ENCODE measurements around the gene SLC50A1. TPM values are rescaled to one million over a fixed set of nuclear protein-coding genes. Genes with fewer than 3 reads are reported as not detected.

The SLC50A1 gene
- total RNA-seq, 2 experiments from 2014 or later, result 50.4 to 52.6 TPM

GRCh38 chr1:155130272-155131006 lies 5.2 kb upstream of the SLC50A1 start:
- POLR2A ChIA-PET, result interaction anchor here (1.1 kb wide), 2 partner anchors 39 to 42 kb away, joined by 3 to 4 read pairs; partner anchors contain the start of gene KRTCAP2
- H3K27ac Mint-ChIP-seq, result no peak overlapping the region
- no peaks in the 10 kb centered on the region for H3K9me3 Mint-ChIP-seq
- CTCF ChIA-PET, result interaction anchor here (0.9 to 1.6 kb wide), 4 partner anchors 37 to 45 kb away, joined by 3 to 7 read pairs (median 3); partner anchors contain the start of gene KRTCAP2
- no peak for DNase-seq
- H3K4me1 Mint-ChIP-seq, result peaks cover 40% of the 10 kb centered on the region
- H3K27me3 Mint-ChIP-seq, result peaks cover 42% of the 10 kb centered on the region
- peaks cover 7% of the 10 kb centered on the region for H3K36me3 Mint-ChIP-seq (ENCODE audit: low read depth)
- H3K4me3 Mint-ChIP-seq, result no peak overlapping the region

- Mint-ChIP-seq H3K4me1 (peaks cover 41% of the 10 kb centered on the region), H3K4me3 (no peak overlapping the region), H3K27ac (no peak overlapping the region), H3K27me3 (peaks cover 38% of the 10 kb centered on the region), H3K36me3 (ENCODE audit: low read depth) (peaks cover 11% of the 10 kb centered on the region), H3K9me3 (no peaks in the 10 kb centered on the region)
- DNase-seq, result no peak
- CTCF ChIA-PET, result interaction anchor here (1.4 to 1.6 kb wide), 2 partner anchors 42 to 46 kb away, joined by 3 to 7 read pairs; partner anchors contain the start of gene KRTCAP2
- POLR2A ChIA-PET, result no interaction called here
These were observed 4.4 kb upstream of the SLC50A1 start for GRCh38 chr1:155131285-155131684.

DNA sequence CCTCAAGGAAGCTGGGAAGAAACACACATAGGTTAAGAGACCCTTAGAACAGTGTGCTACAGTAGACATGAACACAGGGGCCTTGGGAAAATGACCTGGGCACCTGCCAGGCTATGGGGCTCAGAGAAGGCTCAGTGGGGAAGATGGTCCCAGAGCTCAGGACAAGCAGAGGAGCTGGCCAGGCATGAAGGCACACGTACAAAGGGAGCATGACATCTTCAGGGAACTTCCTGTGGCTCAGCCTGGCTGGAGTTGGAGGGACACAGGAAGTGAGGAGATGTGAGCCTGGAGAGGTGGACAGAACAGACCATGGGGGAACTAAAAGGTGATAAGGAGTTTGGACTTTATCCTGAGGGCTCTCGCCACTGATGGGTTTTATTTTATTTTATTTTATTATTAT lies 3.8 kb upstream of the SLC50A1 start:
- Mint-ChIP-seq H3K36me3 (ENCODE audit: low read depth) (peaks cover 13% of the 10 kb centered on the region), H3K4me3 (no peak overlapping the region), H3K27me3 (peaks cover 32% of the 10 kb centered on the region), H3K9me3 (no peaks in the 10 kb centered on the region), H3K4me1 (peaks cover 41% of the 10 kb centered on the region), H3K27ac (no peak overlapping the region)
- CTCF ChIA-PET, result interaction anchor here (1.6 kb wide), 1 partner anchor 41 kb away, joined by 3 read pairs; the partner anchor contains the start of gene KRTCAP2
- DNase-seq, result no peak
- POLR2A ChIA-PET, result no interaction called here

DNA sequence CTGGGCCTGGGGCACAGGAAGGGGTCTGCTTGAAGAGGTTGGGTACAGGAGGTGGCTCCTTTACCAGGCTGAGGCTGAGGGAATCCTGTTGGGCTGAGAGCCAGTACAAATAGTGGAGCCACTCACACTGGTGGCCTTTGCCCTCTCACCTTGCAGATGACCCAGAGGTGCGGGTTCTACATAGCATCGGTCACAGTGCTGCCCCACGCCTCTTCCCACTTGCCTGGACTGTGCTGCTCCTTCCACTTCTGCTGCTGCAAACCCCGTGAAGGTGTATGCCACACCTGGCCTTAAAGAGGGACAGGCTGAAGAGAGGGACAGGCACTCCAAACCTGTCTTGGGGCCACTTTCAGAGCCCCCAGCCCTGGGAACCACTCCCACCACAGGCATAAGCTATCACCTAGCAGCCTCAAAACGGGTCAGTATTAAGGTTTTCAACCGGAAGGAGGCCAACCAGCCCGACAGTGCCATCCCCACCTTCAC lies 1.8 kb upstream of the SLC50A1 start:
- Mint-ChIP-seq H3K36me3 (ENCODE audit: low read depth) (peaks cover 33% of the 10 kb centered on the region), H3K4me3 (no peak overlapping the region), H3K27ac (no peak overlapping the region), H3K27me3 (peaks cover 14% of the 10 kb centered on the region), H3K4me1 (peaks cover 43% of the 10 kb centered on the region), H3K9me3 (no peaks in the 10 kb centered on the region)
- no peak for DNase-seq
- POLR2A ChIA-PET, result interaction anchor here (4.0 kb wide), 1 partner anchor 39 kb away, joined by 21 read pairs; the partner anchor contains the start of gene KRTCAP2
- CTCF ChIA-PET, result interaction anchor here (0.8 to 5.6 kb wide), 5 partner anchors 35 to 862 kb away, joined by 3 to 28 read pairs (median 5); partner anchors contain the start of genes HAX1 and KRTCAP2

DNA sequence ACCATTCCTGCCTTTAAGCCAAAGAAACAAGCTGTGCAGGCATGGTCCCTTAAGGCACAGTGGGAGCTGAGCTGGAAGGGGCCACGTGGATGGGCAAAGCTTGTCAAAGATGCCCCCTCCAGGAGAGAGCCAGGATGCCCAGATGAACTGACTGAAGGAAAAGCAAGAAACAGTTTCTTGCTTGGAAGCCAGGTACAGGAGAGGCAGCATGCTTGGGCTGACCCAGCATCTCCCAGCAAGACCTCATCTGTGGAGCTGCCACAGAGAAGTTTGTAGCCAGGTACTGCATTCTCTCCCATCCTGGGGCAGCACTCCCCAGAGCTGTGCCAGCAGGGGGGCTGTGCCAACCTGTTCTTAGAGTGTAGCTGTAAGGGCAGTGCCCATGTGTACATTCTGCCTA lies 1.3 kb upstream of the SLC50A1 start:
- peak overlapping the region; percentile 98 for H3K27ac Mint-ChIP-seq
- peak overlapping the region; percentile 97 for H3K4me3 Mint-ChIP-seq
- H3K4me1 Mint-ChIP-seq, result peaks cover 42% of the 10 kb centered on the region
- H3K9me3 Mint-ChIP-seq, result no peaks in the 10 kb centered on the region
- DNase-seq, result no peak
- ChIA-PET POLR2A (interaction anchor here (1.0 to 4.0 kb wide), 3 partner anchors 38 to 525 kb away, joined by 3 to 21 read pairs (median 4); partner anchors contain the start of gene KRTCAP2), CTCF (interaction anchor here (0.8 to 5.6 kb wide), 7 partner anchors 35 to 862 kb away, joined by 3 to 28 read pairs (median 3); partner anchors contain the start of genes HAX1 and KRTCAP2)
- peaks cover 36% of the 10 kb centered on the region for H3K36me3 Mint-ChIP-seq (ENCODE audit: low read depth)
- H3K27me3 Mint-ChIP-seq, result peaks cover 10% of the 10 kb centered on the region

GRCh38 chr1:155134880-155135414 lies 705 bp upstream of the SLC50A1 start:
- peak; percentile 53 for DNase-seq
- Mint-ChIP-seq H3K27me3 (peaks cover 6% of the 10 kb centered on the region), H3K9me3 (no peaks in the 10 kb centered on the region), H3K4me3 (peak overlapping the region; percentile 97), H3K4me1 (peaks cover 46% of the 10 kb centered on the region), H3K36me3 (ENCODE audit: low read depth) (peaks cover 41% of the 10 kb centered on the region), H3K27ac (peak overlapping the region; percentile 98)
- POLR2A ChIA-PET, result interaction anchor here (1.0 to 4.0 kb wide), 6 partner anchors 9 to 525 kb away, joined by 3 to 21 read pairs (median 3); partner anchors contain the start of gene KRTCAP2
- CTCF ChIA-PET, result interaction anchor here (0.6 to 5.6 kb wide), 8 partner anchors 9 to 58 kb away, joined by 3 to 28 read pairs (median 4); partner anchors contain the start of gene KRTCAP2

- Mint-ChIP-seq H3K36me3 (ENCODE audit: low read depth) (peaks cover 47% of the 10 kb centered on the region), H3K27me3 (peaks cover 7% of the 10 kb centered on the region), H3K4me1 (peaks cover 51% of the 10 kb centered on the region), H3K4me3 (peak overlapping the region; percentile 97), H3K27ac (peak overlapping the region; percentile 98), H3K9me3 (no peaks in the 10 kb centered on the region)
- POLR2A ChIA-PET, result interaction anchor here (0.8 to 4.0 kb wide), 3 partner anchors 36 to 57 kb away, joined by 3 to 21 read pairs (median 4); partner anchors contain the start of gene KRTCAP2
- peak; percentile 32 for DNase-seq
- CTCF ChIA-PET, result interaction anchor here (1.1 to 5.6 kb wide), 7 partner anchors 21 to 84 kb away, joined by 3 to 28 read pairs (median 6); partner anchors contain the start of gene KRTCAP2
These were observed 1.1 kb downstream of the SLC50A1 start for GRCh38 chr1:155136748-155137147.

GRCh38 chr1:155137154-155137949 lies 1.7 kb downstream of the SLC50A1 start:
- H3K4me1 Mint-ChIP-seq, result peaks cover 49% of the 10 kb centered on the region
- no peak for DNase-seq
- peaks cover 45% of the 10 kb centered on the region for H3K36me3 Mint-ChIP-seq (ENCODE audit: low read depth)
- H3K27ac Mint-ChIP-seq, result peak overlapping the region; percentile 98
- POLR2A ChIA-PET, result interaction anchor here (0.8 to 4.0 kb wide), 4 partner anchors 30 to 56 kb away, joined by 3 to 21 read pairs (median 4); partner anchors contain the start of gene KRTCAP2
- CTCF ChIA-PET, result interaction anchor here (1.1 to 5.6 kb wide), 6 partner anchors 22 to 84 kb away, joined by 3 to 28 read pairs (median 10); partner anchors contain the start of gene KRTCAP2
- peaks cover 8% of the 10 kb centered on the region for H3K27me3 Mint-ChIP-seq
- peak overlapping the region; percentile 97 for H3K4me3 Mint-ChIP-seq
- H3K9me3 Mint-ChIP-seq, result no peaks in the 10 kb centered on the region

DNA sequence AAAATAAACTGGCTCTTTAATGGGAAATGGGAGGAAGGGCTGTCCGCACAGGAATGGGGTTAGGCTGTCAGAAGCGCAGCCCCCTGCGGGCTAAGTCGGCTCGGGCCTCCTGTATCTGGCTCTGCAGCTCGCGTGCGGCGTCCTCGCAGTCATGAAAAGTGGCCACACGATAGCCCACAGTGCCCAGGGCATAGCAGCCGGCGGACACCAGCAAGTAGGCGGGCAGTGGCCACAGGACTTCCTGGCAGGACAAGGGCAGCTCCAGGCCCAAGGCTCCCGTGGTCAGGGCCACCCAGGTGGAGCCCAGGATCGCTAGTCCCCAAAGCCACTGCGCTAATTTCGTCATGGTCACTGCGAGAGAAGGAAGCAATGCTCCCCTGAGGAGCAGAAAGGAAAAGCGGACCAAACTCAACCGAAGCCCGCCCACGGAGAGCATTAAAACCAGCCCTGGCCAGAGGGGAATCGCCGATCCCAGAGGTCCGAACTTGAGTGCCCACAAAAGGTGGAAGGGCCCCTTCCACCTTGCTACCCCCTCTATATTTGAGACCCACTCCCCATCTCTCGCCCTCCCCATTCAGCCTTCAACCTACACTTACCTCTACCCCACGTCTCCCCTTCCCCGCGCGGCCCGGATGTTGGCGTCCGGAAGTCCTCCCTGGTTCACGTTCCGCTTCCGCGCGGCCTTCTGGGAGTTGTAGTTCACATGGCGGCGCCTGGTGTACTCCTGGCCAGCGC lies 4.4 kb downstream of the SLC50A1 start, which contains the start of gene DPM3:
Gene DPM3, minus strand, starts transcription at position 637 of the 735 bp plus-strand sequence. Its CDS starts 291 bp downstream, at position 346.
- no peaks in the 10 kb centered on the region for H3K9me3 Mint-ChIP-seq
- CTCF ChIA-PET, result interaction anchor here (0.5 to 0.7 kb wide), 3 partner anchors 30 to 59 kb away, joined by 3 to 4 read pairs (median 4); partner anchors contain the start of gene KRTCAP2
- POLR2A ChIA-PET, result interaction anchor here (0.6 to 1.3 kb wide), 2 partner anchors 33 to 531 kb away, joined by 3 to 6 read pairs; partner anchors contain the start of gene KRTCAP2
- peaks cover 43% of the 10 kb centered on the region for H3K36me3 Mint-ChIP-seq (ENCODE audit: low read depth)
- H3K27ac Mint-ChIP-seq, result peak within 1 kb of the TSS; percentile 95
- peak within 1 kb of the TSS; percentile 99 for H3K4me3 Mint-ChIP-seq
- H3K4me1 Mint-ChIP-seq, result peaks cover 43% of the 10 kb centered on the region
- DNase-seq, result peak; percentile 93
- peaks cover 13% of the 10 kb centered on the region for H3K27me3 Mint-ChIP-seq

- peak overlapping the region; percentile 95 for H3K27ac Mint-ChIP-seq
- DNase-seq, result no peak
- peaks cover 38% of the 10 kb centered on the region for H3K36me3 Mint-ChIP-seq (ENCODE audit: low read depth)
- CTCF ChIA-PET, result interaction anchor here (0.5 to 0.6 kb wide), 2 partner anchors 30 to 32 kb away, joined by 4 read pairs; partner anchors contain the start of gene KRTCAP2
- H3K4me3 Mint-ChIP-seq, result peak overlapping the region; percentile 99
- POLR2A ChIA-PET, result interaction anchor here (0.6 to 1.3 kb wide), 2 partner anchors 32 to 532 kb away, joined by 3 to 6 read pairs; partner anchors contain the start of gene KRTCAP2
- H3K27me3 Mint-ChIP-seq, result peaks cover 15% of the 10 kb centered on the region
- H3K9me3 Mint-ChIP-seq, result no peaks in the 10 kb centered on the region
- H3K4me1 Mint-ChIP-seq, result peaks cover 38% of the 10 kb centered on the region
These were observed 4.9 kb downstream of the SLC50A1 start for GRCh38 chr1:155140630-155140953.

DNA sequence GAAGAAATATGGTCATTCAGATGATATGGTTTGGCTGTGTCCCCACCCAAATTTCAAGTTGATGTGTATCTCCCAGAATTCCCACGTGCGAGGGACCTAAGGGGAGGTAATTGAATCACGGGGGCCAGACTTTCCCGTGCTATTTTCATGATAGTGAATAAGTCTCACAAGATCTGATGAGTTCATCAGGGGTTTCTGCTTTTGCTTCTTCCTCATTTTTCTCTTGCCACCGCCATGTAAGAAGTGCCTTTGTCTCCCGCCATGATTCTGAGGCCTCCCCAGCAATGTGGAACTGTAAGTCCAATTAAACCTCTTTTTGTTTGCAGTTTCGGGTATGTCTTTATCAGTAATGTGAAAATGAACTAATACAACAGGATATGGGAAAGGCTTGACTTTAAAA lies 6.1 kb downstream of the SLC50A1 start:
- no peak for DNase-seq
- Mint-ChIP-seq H3K9me3 (no peaks in the 10 kb centered on the region), H3K4me3 (no peak overlapping the region), H3K4me1 (peaks cover 33% of the 10 kb centered on the region), H3K27me3 (peaks cover 20% of the 10 kb centered on the region), H3K36me3 (ENCODE audit: low read depth) (peaks cover 34% of the 10 kb centered on the region), H3K27ac (no peak overlapping the region)
- CTCF ChIA-PET, result interaction anchor here (2.0 kb wide), 1 partner anchor 31 kb away, joined by 10 read pairs; the partner anchor contains the start of gene KRTCAP2
- POLR2A ChIA-PET, result interaction anchor here (1.2 kb wide), 1 partner anchor 25 kb away, joined by 3 read pairs; no protein-coding TSS in a partner anchor

Measured in activated CD4-positive, alpha-beta memory T cell treated with anti-CD3 and anti-CD28 coated beads, Interleukin-2, amount 10 ng/mL, durations not matched to agents 7 days and 5 days (primary cell).